ENCODE data around the gene GINS1.

DNA sequence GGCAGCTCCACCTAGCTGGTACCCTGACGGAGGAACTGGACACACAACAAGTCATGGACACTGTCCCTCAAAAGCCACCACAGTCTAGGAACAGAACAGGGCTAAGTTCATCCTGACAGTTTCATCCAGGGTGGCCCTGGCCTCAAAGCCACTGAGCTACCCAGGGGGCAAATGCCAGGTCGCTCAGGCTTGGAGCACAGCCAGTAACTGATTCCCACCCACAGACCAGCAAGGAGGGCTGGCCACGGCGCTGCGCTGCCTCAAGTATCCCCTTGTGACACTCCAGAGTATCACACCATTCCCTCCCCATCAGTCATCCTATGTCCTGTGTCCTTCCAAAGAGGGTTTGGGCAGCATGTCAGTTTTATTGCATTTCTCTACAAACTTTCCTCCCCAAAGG lies 72.2 kb downstream of the GINS1 start:
- TF ChIP-seq, protein P1, sequence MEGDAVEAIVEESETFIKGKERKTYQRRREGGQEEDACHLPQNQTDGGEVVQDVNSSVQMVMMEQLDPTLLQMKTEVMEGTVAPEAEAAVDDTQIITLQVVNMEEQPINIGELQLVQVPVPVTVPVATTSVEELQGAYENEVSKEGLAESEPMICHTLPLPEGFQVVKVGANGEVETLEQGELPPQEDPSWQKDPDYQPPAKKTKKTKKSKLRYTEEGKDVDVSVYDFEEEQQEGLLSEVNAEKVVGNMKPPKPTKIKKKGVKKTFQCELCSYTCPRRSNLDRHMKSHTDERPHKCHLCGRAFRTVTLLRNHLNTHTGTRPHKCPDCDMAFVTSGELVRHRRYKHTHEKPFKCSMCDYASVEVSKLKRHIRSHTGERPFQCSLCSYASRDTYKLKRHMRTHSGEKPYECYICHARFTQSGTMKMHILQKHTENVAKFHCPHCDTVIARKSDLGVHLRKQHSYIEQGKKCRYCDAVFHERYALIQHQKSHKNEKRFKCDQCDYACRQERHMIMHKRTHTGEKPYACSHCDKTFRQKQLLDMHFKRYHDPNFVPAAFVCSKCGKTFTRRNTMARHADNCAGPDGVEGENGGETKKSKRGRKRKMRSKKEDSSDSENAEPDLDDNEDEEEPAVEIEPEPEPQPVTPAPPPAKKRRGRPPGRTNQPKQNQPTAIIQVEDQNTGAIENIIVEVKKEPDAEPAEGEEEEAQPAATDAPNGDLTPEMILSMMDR (IDR thresholded peaks at IDR 0.05; ENCODE audit: low read length), result no peak
- TF ChIP-seq EZH2 (IDR thresholded peaks at IDR 0.05; ENCODE audit: borderline replicate concordance, low read length), result no peak
